H9 (cell line): ENCODE results near the gene CEMIP2. TPM values are rescaled to one million over a fixed set of nuclear protein-coding genes. Genes with fewer than 3 reads are reported as not detected.
A peak's percentile ranks its signal among the peaks of the same experiment; 100 is the strongest.

ENCODE experiments used
- DNase-seq: peaks from one replicate; pipeline ENCODE4 v3.0.0-alpha.2; 2017
- H2AFZ ChIP-seq: one replicate; pipeline ENCODE4 v1.6.1; 2013; ENCODE audit warnings: mild to moderate bottlenecking, low read length, control low read depth, moderate library complexity
- H2AK5ac ChIP-seq: 2 replicates; pipeline ENCODE4 v1.6.1; 2013; ENCODE audit warnings: low read length, control low read depth, mixed read lengths; ENCODE audit not compliant: insufficient read length
- H2BK120ac ChIP-seq: one replicate; pipeline ENCODE4 v1.6.1; 2013; ENCODE audit warnings: low read depth, mild to moderate bottlenecking, low read length, control low read depth, inconsistent platforms; ENCODE audit not compliant: poor library complexity, severe bottlenecking
- H2BK12ac ChIP-seq: 2 replicates; pipeline ENCODE4 v1.6.1; 2013; ENCODE audit warnings: low read length, control low read depth, mixed read lengths, low read depth; ENCODE audit not compliant: insufficient read length
- H2BK15ac ChIP-seq: 2 replicates; pipeline ENCODE4 v1.6.1; 2013; ENCODE audit warnings: low read depth, low read length, control low read depth
- H2BK20ac ChIP-seq: one replicate; pipeline ENCODE4 v1.6.1; 2013; ENCODE audit warnings: low read depth, mild to moderate bottlenecking, low read length, control low read depth, inconsistent platforms; ENCODE audit not compliant: poor library complexity, severe bottlenecking
- H2BK5ac ChIP-seq: 2 replicates; pipeline ENCODE4 v1.6.1; 2013; ENCODE audit warnings: low read length, control low read depth, mixed read lengths; ENCODE audit not compliant: insufficient read length
- H3K14ac ChIP-seq: 2 replicates; pipeline ENCODE4 v1.6.1; 2013; ENCODE audit warnings: low read length, control low read depth; ENCODE audit not compliant: insufficient read depth
- H3K18ac ChIP-seq: 2 replicates; pipeline ENCODE4 v1.6.1; 2013; ENCODE audit warnings: low read depth, mild to moderate bottlenecking, mixed read lengths, low read length, control low read depth; ENCODE audit not compliant: insufficient read length
- H3K23ac ChIP-seq: 2 replicates; pipeline ENCODE4 v1.6.1; 2013; ENCODE audit warnings: low read length, control low read depth, mixed read lengths, low read depth; ENCODE audit not compliant: insufficient read length
- H3K23me2 ChIP-seq: 2 replicates; pipeline ENCODE4 v1.6.1; 2013; ENCODE audit warnings: low read depth, mild to moderate bottlenecking, mixed read lengths, low read length, control low read depth; ENCODE audit not compliant: insufficient read length, poor library complexity, severe bottlenecking
- H3K27ac ChIP-seq: 2 replicates; pipeline ENCODE4 v1.5.1; 2013; ENCODE audit warnings: low read length, control low read depth, mixed read lengths, low read depth; ENCODE audit not compliant: insufficient read length
- H3K27me3 ChIP-seq: 2 replicates; pipeline ENCODE4 v1.6.1; 2013; ENCODE audit warnings: low read length, control low read depth, inconsistent platforms; ENCODE audit not compliant: insufficient read depth
- H3K4ac ChIP-seq: 2 replicates; pipeline ENCODE4 v1.6.1; 2013; ENCODE audit warnings: low read depth, mild to moderate bottlenecking, control low read depth, inconsistent platforms, low read length, moderate library complexity
- H3K4me1 ChIP-seq: 2 replicates; pipeline ENCODE4 v1.6.1; 2013; ENCODE audit warnings: low read length, control low read depth, inconsistent platforms; ENCODE audit not compliant: insufficient read depth
- H3K4me2 ChIP-seq: 2 replicates; pipeline ENCODE4 v1.6.1; 2013; ENCODE audit warnings: low read length, control low read depth, mixed read lengths; ENCODE audit not compliant: insufficient read length, insufficient read depth
- H3K56ac ChIP-seq: 2 replicates; pipeline ENCODE4 v1.6.1; 2013; ENCODE audit warnings: low read depth, mild to moderate bottlenecking, mixed read lengths, low read length, control low read depth; ENCODE audit not compliant: insufficient read length
- H3K79me1 ChIP-seq: 2 replicates; pipeline ENCODE4 v1.6.1; 2013; ENCODE audit warnings: low read depth, mild to moderate bottlenecking, moderate library complexity, low read length, control low read depth, inconsistent platforms; ENCODE audit not compliant: insufficient read depth, poor library complexity, severe bottlenecking
- H3K79me2 ChIP-seq: 2 replicates; pipeline ENCODE4 v1.6.1; 2013; ENCODE audit warnings: low read length, control low read depth, inconsistent platforms; ENCODE audit not compliant: insufficient read depth
- H3K9ac ChIP-seq: 2 replicates; pipeline ENCODE4 v1.6.1; 2013; ENCODE audit warnings: low read length, control low read depth, mixed read lengths; ENCODE audit not compliant: insufficient read length; ENCODE audit errors: extremely low read depth
- H3K9me3 ChIP-seq: one replicate; pipeline ENCODE4 v1.6.1; 2013; ENCODE audit warnings: low read depth, low read length, inconsistent platforms; ENCODE audit not compliant: control insufficient read depth
- H3T11ph ChIP-seq: one replicate; pipeline ENCODE4 v1.6.1; 2013; ENCODE audit warnings: mild to moderate bottlenecking, low read length, control low read depth, inconsistent platforms
- H4K20me1 ChIP-seq: one replicate; pipeline ENCODE4 v1.6.1; 2013; ENCODE audit not compliant: control insufficient read depth, insufficient read length, insufficient read depth
- H4K5ac ChIP-seq: 2 replicates; pipeline ENCODE4 v1.6.1; 2013; ENCODE audit warnings: low read depth, mild to moderate bottlenecking, mixed read lengths, low read length, control low read depth; ENCODE audit not compliant: insufficient read length
- H4K8ac ChIP-seq: replicated peaks from 2 replicates; pipeline ENCODE4 v1.6.1; 2013; ENCODE audit warnings: low read length, control low read depth, mixed read lengths, low read depth; ENCODE audit not compliant: insufficient read length
- H4K91ac ChIP-seq: 2 replicates; pipeline ENCODE4 v1.6.1; 2013; ENCODE audit warnings: low read depth, mild to moderate bottlenecking, moderate library complexity, mixed read lengths, low read length, control low read depth; ENCODE audit not compliant: insufficient read length
- H3K27ac Mint-ChIP-seq, 3 experiments: 2 replicates in 2 of 3; 3 replicates in 1 of 3; pipeline ENCODE4 v1.8.0; 2020 to 2021; ENCODE audit warnings: mixed read lengths in 3 of 3, mild to moderate bottlenecking in 1 of 3, moderate library complexity in 1 of 3
- H3K27me3 Mint-ChIP-seq: 2 replicates; pipeline ENCODE4 v1.8.0; 2021; ENCODE audit warnings: low read depth, mild to moderate bottlenecking, moderate library complexity, mixed read lengths
- H3K36me3 Mint-ChIP-seq, 3 experiments: 2 replicates in 2 of 3; 3 replicates in 1 of 3; pipeline ENCODE4 v1.8.0; 2020 to 2021; ENCODE audit warnings: low read depth in 3 of 3, mixed read lengths in 3 of 3; ENCODE audit not compliant: insufficient read depth in 1 of 3
- H3K4me1 Mint-ChIP-seq, 2 experiments: 2 replicates each; pipeline ENCODE4 v1.8.0; 2020; ENCODE audit warnings: mixed read lengths in 2 of 2
- H3K4me3 Mint-ChIP-seq, 2 experiments: 2 replicates in 1 of 2; 3 replicates in 1 of 2; pipeline ENCODE4 v1.8.0; 2020 to 2021; ENCODE audit warnings: mild to moderate bottlenecking in 2 of 2, mixed read lengths in 2 of 2, moderate library complexity in 1 of 2
- H3K9me3 Mint-ChIP-seq, 2 experiments: 2 replicates in 1 of 2; 3 replicates in 1 of 2; pipeline ENCODE4 v1.8.0; 2020; ENCODE audit warnings: mild to moderate bottlenecking in 2 of 2, mixed read lengths in 2 of 2, moderate library complexity in 1 of 2
- CTCF ChIP-seq: fragments of 200-600 bp; sonication (generic); conservative IDR thresholded peaks from 3 replicates; pipeline ENCODE4 v1.8.0; 2021; ENCODE audit warnings: antibody characterized with exemption, mild to moderate bottlenecking
- WGBS: extraction: QIAGEN DNeasy Blood & Tissue Kit; methylation state at CpG from one replicate; pipeline ENCODE4 v1.1.7; 2013; ENCODE audit warnings: missing lambda C conversion rate, low lambda C conversion rate, mixed read lengths; ENCODE audit not compliant: insufficient read length; ENCODE audit errors: extremely low coverage; 5-methylcytosine and 5-hydroxymethylcytosine counted together
- total RNA-seq: library from RNA; stranded (reverse); gene quantifications from 2 replicates; pipeline ENCODE4 v1.2.1, GENCODE V29; 2021

Gene CEMIP2
- total RNA-seq, 1 experiment from 2014 or later = 77.2 TPM

DNA sequence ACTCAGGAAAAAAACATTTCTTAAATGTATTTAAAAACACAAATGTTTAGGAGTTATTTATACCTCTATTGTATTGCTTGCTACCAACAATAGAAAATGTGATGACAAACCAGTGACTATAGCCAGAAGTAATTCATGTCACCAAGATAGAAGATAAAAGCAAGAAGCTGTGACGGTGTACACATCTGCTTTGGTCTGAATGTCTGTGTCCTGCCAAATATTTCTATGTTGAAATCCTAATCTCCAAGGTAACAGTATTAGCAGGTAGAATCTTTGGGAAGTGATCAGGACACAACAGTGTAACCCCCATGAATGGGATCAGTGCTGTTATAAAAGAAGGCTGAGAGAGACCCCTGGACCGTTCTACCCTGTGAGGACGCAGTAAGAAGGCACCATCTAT, 74.7 kb downstream of the CEMIP2 start:
- H3K4me1 ChIP-seq = no peaks in the 10 kb centered on the region
- no peaks in the 10 kb centered on the region for H3K9me3 ChIP-seq
- H2AK5ac ChIP-seq = no peak overlapping the region
- H2BK120ac ChIP-seq = no peak overlapping the region
- no peak overlapping the region for H3K23ac ChIP-seq
- Mint-ChIP-seq H3K9me3 (no peaks in the 10 kb centered on the region), H3K27ac (0 out of 7 replicates have a peak overlapping the region, but pooled peaks of 1 of the 3 experiments have one; percentile 28), H3K27me3 (no peaks in the 10 kb centered on the region; the same call in 1 of the 2 replicates), H3K4me3 (no peak overlapping the region), H3K36me3 (peaks cover 25 to 82% (median 81%) of the 10 kb centered on the region in 3 experiments; a peak in 6 of 7 replicates), H3K4me1 (0 out of 4 replicates have a peak, but pooled peaks cover 0 to 2% of the 10 kb centered on the region in 2 experiments)
- H4K5ac ChIP-seq = no peak overlapping the region
- H3K27ac ChIP-seq = no peak overlapping the region
- no peak overlapping the region for H3K14ac ChIP-seq
- H4K20me1 ChIP-seq = no peaks in the 10 kb centered on the region
- H2BK20ac ChIP-seq = no peak overlapping the region
- H3K9ac ChIP-seq = no peak overlapping the region
- no peak overlapping the region for H3K56ac ChIP-seq
- H4K91ac ChIP-seq = no peak overlapping the region
- H2BK12ac ChIP-seq = no peak overlapping the region
- H3T11ph ChIP-seq = no peak overlapping the region
- H2AFZ ChIP-seq = no peak overlapping the region
- no peak for DNase-seq
- no peaks in the 10 kb centered on the region; the same call in 1 of the 2 replicates for H3K27me3 ChIP-seq
- no CpG with 5 or more reads among the region's 3 CpGs for WGBS
- no peak overlapping the region for H2BK15ac ChIP-seq
- no peak overlapping the region for H2BK5ac ChIP-seq
- H4K8ac ChIP-seq = no peak overlapping the region
- H3K4ac ChIP-seq = no peak overlapping the region
- no peak for TF ChIP-seq CTCF
- H3K79me1 ChIP-seq = no peaks in the 10 kb centered on the region
- no peak overlapping the region for H3K4me2 ChIP-seq
- no peaks in the 10 kb centered on the region for H3K23me2 ChIP-seq
- 0 out of 2 replicates have a peak, but pooled peaks cover 1% of the 10 kb centered on the region for H3K79me2 ChIP-seq
- H3K18ac ChIP-seq = no peak overlapping the region
